Stimulated activated CD4-positive, alpha-beta T cell treated with anti-CD3 and anti-CD28 coated beads, Interleukin-15, amount 100 ng/mL, for 1 hour (primary cell): ENCODE results near the gene KRTAP10-5.
"Not testable (repeated sequence)": the region's sequence is repeated elsewhere in the genome, so short reads cannot be mapped to it uniquely, and the experiment has no call there.

ENCODE experiments used
- DNase-seq, 2 donors: peaks; one replicate each; pipeline ENCODE4 v3.0.0-alpha.2; 2020; ENCODE audit warnings: low read depth in 1 of 2, low spot score in 1 of 2

The KRTAP10-5 gene

GRCh38 chr21:44591801-44592130, 11.4 kb upstream of the KRTAP10-5 start:
- DNase-seq = not testable (repeated sequence)

GRCh38 chr21:44590897-44591800, 10.7 kb upstream of the KRTAP10-5 start:
- not testable (repeated sequence) for DNase-seq

- no peak for DNase-seq
Measured at GRCh38 chr21:44590311-44590721, 9.9 kb upstream of the KRTAP10-5 start.

- no peak for DNase-seq
Measured at GRCh38 chr21:44589586-44590305, 9.3 kb upstream of the KRTAP10-5 start.

- no peak for DNase-seq
Measured at GRCh38 chr21:44589094-44589493, 8.7 kb upstream of the KRTAP10-5 start.

GRCh38 chr21:44585892-44586291, 5.5 kb upstream of the KRTAP10-5 start:
- DNase-seq = no peak

GRCh38 chr21:44583800-44584147, 3.4 kb upstream of the KRTAP10-5 start:
- DNase-seq = no peak

- no peak for DNase-seq
Measured at GRCh38 chr21:44583089-44583799, 2.8 kb upstream of the KRTAP10-5 start.

GRCh38 chr21:44582055-44582454, 1.7 kb upstream of the KRTAP10-5 start:
- no peak for DNase-seq

- no peak for DNase-seq
Measured at GRCh38 chr21:44581158-44581557, 754 bp upstream of the KRTAP10-5 start.

GRCh38 chr21:44579833-44580144, 615 bp downstream of the KRTAP10-5 start:
- DNase-seq = no peak

- DNase-seq = no peak
Measured at GRCh38 chr21:44579056-44579832, 1.2 kb downstream of the KRTAP10-5 start.

GRCh38 chr21:44578371-44579055, 1.9 kb downstream of the KRTAP10-5 start:
- no peak for DNase-seq

GRCh38 chr21:44576025-44576420, 4.4 kb downstream of the KRTAP10-5 start:
- DNase-seq = no peak

- DNase-seq = no peak
Measured at GRCh38 chr21:44575307-44576024, 4.9 kb downstream of the KRTAP10-5 start.

GRCh38 chr21:44574457-44575306, 5.7 kb downstream of the KRTAP10-5 start:
- DNase-seq = no peak

- DNase-seq = not testable (repeated sequence)
Measured at GRCh38 chr21:44573630-44574456, 6.6 kb downstream of the KRTAP10-5 start, which contains the start of gene KRTAP10-4. Gene KRTAP10-4, plus strand, starts transcription at chr21:44573729. Its CDS starts 30 bp downstream, at chr21:44573759.

GRCh38 chr21:44572959-44573583, 7.3 kb downstream of the KRTAP10-5 start:
- no peak for DNase-seq
